Activated CD4-positive, alpha-beta memory T cell treated with anti-CD3 and anti-CD28 coated beads for 36 hours (primary cell): Measurements from ENCODE around the gene PITPNM2. TPM values are rescaled to one million over a fixed set of nuclear protein-coding genes. Genes with fewer than 3 reads are reported as not detected.

Source experiments
- CTCF ChIA-PET: fragments of 350-600 bp; sonication (Branson Sonifier 250); formaldehyde crosslinking; loops from one replicate; lab custom pipeline; 2021; ENCODE audit warnings: antibody characterized with exemption, inconsistent platforms; lab: Charles Lee
- POLR2A ChIA-PET: fragments of 350-600 bp; sonication (Branson Sonifier 250); formaldehyde crosslinking; loops from one replicate; lab custom pipeline; 2021; ENCODE audit warnings: antibody characterized with exemption; lab: Charles Lee
- DNase-seq: peaks from one replicate; pipeline ENCODE4 v3.0.0-alpha.2; 2020
- H3K27ac Mint-ChIP-seq: one replicate; pipeline ENCODE4 v1.8.0; 2021; ENCODE audit warnings: mixed read lengths
- H3K27me3 Mint-ChIP-seq: one replicate; pipeline ENCODE4 v1.8.0; 2021; ENCODE audit warnings: mixed read lengths
- H3K36me3 Mint-ChIP-seq: one replicate; pipeline ENCODE4 v1.8.0; 2021; ENCODE audit warnings: mixed read lengths
- H3K4me1 Mint-ChIP-seq: one replicate; pipeline ENCODE4 v1.8.0; 2021; ENCODE audit warnings: low read depth, mixed read lengths
- H3K4me3 Mint-ChIP-seq: one replicate; pipeline ENCODE4 v1.8.0; 2021; ENCODE audit warnings: mild to moderate bottlenecking, mixed read lengths
- H3K9me3 Mint-ChIP-seq: one replicate; pipeline ENCODE4 v1.8.0; 2021; ENCODE audit warnings: mixed read lengths
- intact Hi-C: fragments of 100-400 bp; cut with micrococcal nuclease; formaldehyde crosslinking; loops from one replicate; pipeline ENCODE4 v1.15.1; 2023
- total RNA-seq, 2 experiments: library from RNA; stranded (reverse); gene quantifications; one replicate each; pipeline ENCODE4 v1.2.3, GENCODE V29; 2021

PITPNM2 gene
- total RNA-seq, 2 experiments from 2014 or later: 5.9 to 6.5 TPM

- H3K4me1 Mint-ChIP-seq: peaks cover 30% of the 10 kb centered on the region
- CTCF ChIA-PET: interaction anchor here (1.1 kb wide), 1 partner anchor 59 kb away, joined by 3 read pairs; no protein-coding TSS in a partner anchor
- H3K4me3 Mint-ChIP-seq: no peak overlapping the region
- H3K27me3 Mint-ChIP-seq: no peaks in the 10 kb centered on the region
- intact Hi-C loops: no loop called here
- no peak overlapping the region for H3K27ac Mint-ChIP-seq
- H3K36me3 Mint-ChIP-seq: peaks cover 3% of the 10 kb centered on the region
- no peak for DNase-seq
- H3K9me3 Mint-ChIP-seq: no peaks in the 10 kb centered on the region
- POLR2A ChIA-PET: no interaction called here
Measured at GRCh38 chr12:123102781-123103503, 47.9 kb downstream of the PITPNM2 start.

- ChIA-PET POLR2A (no interaction called here), CTCF (interaction anchor here (1.1 kb wide), 1 partner anchor 59 kb away, joined by 3 read pairs; no protein-coding TSS in a partner anchor)
- H3K4me3 Mint-ChIP-seq: no peak overlapping the region
- H3K9me3 Mint-ChIP-seq: no peaks in the 10 kb centered on the region
- no peaks in the 10 kb centered on the region for H3K36me3 Mint-ChIP-seq
- DNase-seq: no peak
- intact Hi-C loops: no loop called here
- peaks cover 24% of the 10 kb centered on the region for H3K4me1 Mint-ChIP-seq
- no peak overlapping the region for H3K27ac Mint-ChIP-seq
- no peaks in the 10 kb centered on the region for H3K27me3 Mint-ChIP-seq
Measured at GRCh38 chr12:123102366-123102765, 48.5 kb downstream of the PITPNM2 start.

GRCh38 chr12:123101526-123101925 is 49.4 kb downstream of the PITPNM2 start:
- ChIA-PET POLR2A (no interaction called here), CTCF (no interaction called here)
- Mint-ChIP-seq H3K36me3 (no peaks in the 10 kb centered on the region), H3K27ac (no peak overlapping the region), H3K4me3 (no peak overlapping the region), H3K27me3 (no peaks in the 10 kb centered on the region), H3K9me3 (no peaks in the 10 kb centered on the region), H3K4me1 (peaks cover 16% of the 10 kb centered on the region)
- DNase-seq: no peak
- intact Hi-C loops: no loop called here

Other genes starting within 250 kb of the PITPNM2 start
- gene ABCB9, start 184.6 kb downstream of the PITPNM2 start, total RNA-seq: 1 to 10 TPM; 2.7 to 3.6 TPM
- gene OGFOD2, start 175.8 kb downstream of the PITPNM2 start, total RNA-seq: 10 to 100 TPM; 22.6 to 23.7 TPM
- 100 to 1,000 TPM; 180 to 188 TPM for gene ARL6IP4, start 170.4 kb downstream of the PITPNM2 start, total RNA-seq
- gene MPHOSPH9, start 82.1 kb upstream of the PITPNM2 start, total RNA-seq: 10 to 100 TPM; 88.8 to 97.6 TPM
- gene MTRFR, start 82.3 kb upstream of the PITPNM2 start, total RNA-seq: 10 to 100 TPM; 28.4 to 28.8 TPM
- 10 to 100 TPM; 40.1 to 42.5 TPM for gene CDK2AP1, start 120.8 kb upstream of the PITPNM2 start, total RNA-seq
- 10 to 100 TPM; 49.9 to 50.6 TPM for gene SBNO1, start 213.8 kb upstream of the PITPNM2 start, total RNA-seq
- 10 to 100 TPM; 59.9 to 62.0 TPM for gene KMT5A, start 233.0 kb upstream of the PITPNM2 start, total RNA-seq